Endothelial cell of umbilical vein (primary cell): ENCODE data around the gene FEN1. TPM values are rescaled to one million over a fixed set of nuclear protein-coding genes. Genes with fewer than 3 reads are reported as not detected.

Experiments
- BruUV-seq: library from RNA; stranded (reverse); fragments of 400-500 nt; replicated peaks from 2 replicates; lab custom pipeline; 2021; lab: Mats Ljungman, UMichigan
- CTCF ChIA-PET: fragments of 300-600, 350-600 bp; sonication (Branson Sonifier 250); formaldehyde crosslinking; loops from one replicate; lab custom pipeline; 2021; ENCODE audit warnings: antibody characterized with exemption, inconsistent platforms; lab: Charles Lee
- POLR2A ChIA-PET: fragments of 300-600, 350-600 bp; sonication (Branson Sonifier 250); formaldehyde crosslinking; loops from one replicate; lab custom pipeline; 2021; ENCODE audit warnings: antibody characterized with exemption, inconsistent platforms; lab: Charles Lee
- DNase-seq: peaks from one replicate; pipeline ENCODE4 v3.0.0-alpha.2; 2011; ENCODE audit warnings: low read depth, low spot score
- FAIRE-seq: peaks from 2 replicates; lab custom pipeline; 2011; peaks lifted over from hg19 to GRCh38; lab: Jason Lieb, UNC
- H2AFZ ChIP-seq: 2 replicates; pipeline ENCODE4 v1.6.0; 2012; ENCODE audit warnings: low read depth, low read length, control low read depth, inconsistent platforms
- H3K27ac ChIP-seq: 2 replicates; pipeline ENCODE4 v1.5.1; 2011; ENCODE audit warnings: low read depth, mild to moderate bottlenecking, control low read depth, low read length, moderate library complexity; ENCODE audit not compliant: insufficient read depth
- H3K27me3 ChIP-seq, 2 experiments: 2 replicates each; pipeline versions ENCODE4 v1.6.0 to v1.6.1; 2011; ENCODE audit warnings: low read length in 2 of 2, mixed read lengths in 1 of 2; ENCODE audit not compliant: control insufficient read depth in 2 of 2, insufficient read depth in 2 of 2
- H3K36me3 ChIP-seq, 2 experiments: 2 replicates in 1 of 2; 3 replicates in 1 of 2; pipeline ENCODE4 v1.5.1; 2011; ENCODE audit warnings: low read length in 2 of 2, mild to moderate bottlenecking in 1 of 2, moderate library complexity in 1 of 2; ENCODE audit not compliant: control insufficient read depth in 2 of 2, insufficient read depth in 2 of 2; ENCODE audit errors: extremely low read depth in 1 of 2
- H3K4me1 ChIP-seq: 3 replicates; pipeline ENCODE4 v1.5.1; 2011; ENCODE audit warnings: mild to moderate bottlenecking, low read length; ENCODE audit not compliant: control insufficient read depth, insufficient read depth; ENCODE audit errors: extremely low read depth
- H3K4me2 ChIP-seq: 2 replicates; pipeline ENCODE4 v1.6.1; 2011; ENCODE audit warnings: low read length, control low read depth, mixed read lengths; ENCODE audit not compliant: insufficient read depth
- H3K4me3 ChIP-seq, 3 experiments: fragments of 200-600 bp in 1 of 3; sonication (generic), shearing (Covaris generic) in 1 of 3; replicated peaks in 1 of 3; 2 replicates each; pipeline ENCODE4 v1.5.1; 2011 to 2016; ENCODE audit warnings: control low read depth in 3 of 3, low read length in 3 of 3, mild to moderate bottlenecking in 2 of 3, inconsistent platforms in 1 of 3, low read depth in 1 of 3, moderate library complexity in 1 of 3; ENCODE audit not compliant: insufficient read depth in 1 of 3
- H3K79me2 ChIP-seq: 2 replicates; pipeline ENCODE4 v1.6.0; 2012; ENCODE audit warnings: low read length, inconsistent platforms; ENCODE audit not compliant: control insufficient read depth, insufficient read depth
- H3K9ac ChIP-seq: replicated peaks from 2 replicates; pipeline ENCODE3; 2011; ENCODE audit warnings: low read length, control low read depth; ENCODE audit not compliant: insufficient read depth; ENCODE audit errors: extremely low read depth
- H3K9me1 ChIP-seq: replicated peaks from 3 replicates; pipeline ENCODE4 v1.6.0; 2011; ENCODE audit warnings: mild to moderate bottlenecking, low read length; ENCODE audit not compliant: control insufficient read depth, insufficient read depth; ENCODE audit errors: extremely low read depth
- H3K9me3 ChIP-seq: replicated peaks from 2 replicates; pipeline ENCODE4 v1.5.1; 2012; ENCODE audit warnings: low read length, inconsistent platforms; ENCODE audit not compliant: control insufficient read depth, insufficient read depth
- H4K20me1 ChIP-seq: replicated peaks from 2 replicates; pipeline ENCODE3; 2011; ENCODE audit warnings: mild to moderate bottlenecking, low read length; ENCODE audit not compliant: control insufficient read depth, insufficient read depth; ENCODE audit errors: extremely low read depth
- CTCF ChIP-seq, 2 donors: IDR thresholded peaks; 1 replicate in 1 of 2; 2 replicates in 1 of 2; pipeline ENCODE4 v1.5.1; 2011; ENCODE audit warnings: low read length in 2 of 2, mild to moderate bottlenecking in 2 of 2, moderate library complexity in 2 of 2, control low read depth in 1 of 2, inconsistent platforms in 1 of 2, low read depth in 1 of 2; ENCODE audit not compliant: insufficient read depth in 1 of 2; ENCODE audit errors: extremely low read depth in 1 of 2
- EZH2 ChIP-seq: IDR thresholded peaks from 2 replicates; pipeline ENCODE4 v1.6.1; 2012; ENCODE audit warnings: borderline replicate concordance, low read depth, mild to moderate bottlenecking, moderate library complexity, low read length, inconsistent platforms; ENCODE audit not compliant: severe bottlenecking
- FOS ChIP-seq: IDR thresholded peaks from 2 replicates; pipeline ENCODE4 v1.6.1; 2011; ENCODE audit warnings: mild to moderate bottlenecking, low read length, moderate library complexity, borderline replicate concordance; ENCODE audit not compliant: insufficient read depth
- GATA2 ChIP-seq: IDR thresholded peaks from 2 replicates; pipeline ENCODE4 v1.7.0; 2011; ENCODE audit warnings: low read depth, mild to moderate bottlenecking, moderate library complexity, mixed read lengths, low read length; ENCODE audit not compliant: insufficient read length, insufficient read depth
- JUN ChIP-seq: IDR thresholded peaks from 2 replicates; pipeline ENCODE4 v1.6.1; 2011; ENCODE audit warnings: borderline replicate concordance, low read depth; ENCODE audit not compliant: insufficient read length, insufficient read depth
- MAX ChIP-seq: IDR thresholded peaks from 2 replicates; pipeline ENCODE4 v1.6.1; 2011; ENCODE audit not compliant: insufficient read depth, insufficient read length
- MYC ChIP-seq: IDR thresholded peaks from one replicate; pipeline ENCODE4 v1.6.1; 2011; ENCODE audit warnings: mild to moderate bottlenecking, low read depth, low read length
- POLR2A ChIP-seq: IDR thresholded peaks from 2 replicates; pipeline ENCODE4 v1.6.1; 2012; ENCODE audit warnings: low read depth, mild to moderate bottlenecking, control low read depth, low read length
- POLR2AphosphoS5 ChIP-seq: IDR thresholded peaks from 2 replicates; pipeline ENCODE4 v1.6.1; 2012; ENCODE audit warnings: low read depth, mild to moderate bottlenecking, control low read depth, low read length, moderate library complexity; ENCODE audit not compliant: insufficient read depth
- dilution Hi-C: fragments of 300-500 bp; cut with MboI; formaldehyde crosslinking; loops from one replicate; pipeline ENCODE4 v1.15.0; 2019; ENCODE audit warnings: low sequenced_read_pairs; ENCODE audit not compliant: extremely low pct_ligation_motif_present
- intact Hi-C: fragments of 100-400 bp; cut with micrococcal nuclease; formaldehyde crosslinking; loops from one replicate; pipeline ENCODE4 v1.10.0; 2022
- polyA plus RNA-seq, 4 experiments: library from polyadenylated mRNA; depleted of rRNA in 3 of 4; stranded (reverse) in 3 of 4; unstranded in 1 of 4; fragments of >200 nt; gene quantifications; 2 replicates each; pipeline versions ENCODE4 v1.2.1 to v1.2.3, GENCODE V29; 2011 to 2012; ENCODE audit warnings: missing spikeins in 1 of 4
- total RNA-seq: library from RNA; stranded (reverse); gene quantifications from 2 replicates; pipeline ENCODE4 v1.2.3, GENCODE V29; 2021

Gene FEN1
- total and polyA plus RNA-seq, 2 donors (not counting 3 experiments of a cell fraction or from before 2014, with no cell fraction given): 29.3 to 60.5 TPM

- Histone ChIP-seq H3K79me2 (peaks cover 35% of the 10 kb centered on the region), H3K27ac (no peak overlapping the region), H4K20me1 (no peaks in the 10 kb centered on the region), H3K4me1 (no peaks in the 10 kb centered on the region), H3K4me2 (no peak overlapping the region), H3K9me1 (no peaks in the 10 kb centered on the region), H3K4me3 (no peak overlapping the region), H3K9ac (no peak overlapping the region), H3K36me3 (peaks cover 45 to 46% of the 10 kb centered on the region in 2 experiments), H2AFZ (no peak overlapping the region), H3K27me3 (no peaks in the 10 kb centered on the region), H3K9me3 (no peaks in the 10 kb centered on the region)
- TF ChIP-seq GATA2 (no peak), FOS (no peak), POLR2A (no peak), CTCF (IDR thresholded peaks at IDR 0.05; ENCODE audit: extremely low read depth in 1 of 2, insufficient read depth in 1 of 2, low read depth in 1 of 2, low read length in 2 of 2) (no peak), POLR2AphosphoS5 (no peak), EZH2 (no peak), MYC (no peak), MAX (no peak), JUN (no peak)
- no peak for DNase-seq
- CTCF ChIA-PET: interaction anchor here (3.2 kb wide), 1 partner anchor 45 kb away, joined by 11 read pairs; no protein-coding TSS in a partner anchor
- POLR2A ChIA-PET: no interaction called here
- no peak for FAIRE-seq
- no TSS peak for BruUV-seq
- dilution Hi-C loops: no loop called here
- intact Hi-C loops: no loop called here
Observed at GRCh38 chr11:61842528-61842820, 49.8 kb downstream of the FEN1 start.
